GM12875 (cell line): ENCODE results near the gene C1GALT1.

ENCODE experiments used
- H3K4me3 ChIP-seq: one replicate; pipeline ENCODE4 v1.5.1; 2011; ENCODE audit warnings: low read depth, low read length, control low read depth
- TF ChIP-seq, protein P1 (sequence below): IDR thresholded peaks from 2 replicates; pipeline ENCODE4 v1.5.1; 2011; ENCODE audit warnings: low read depth, mild to moderate bottlenecking, control low read depth, inconsistent platforms, low read length, moderate library complexity, borderline replicate concordance; ENCODE audit not compliant: insufficient read depth

Gene C1GALT1

GRCh38 chr7:7157177-7157886, 25.0 kb upstream of the C1GALT1 start:
- H3K4me3 ChIP-seq: no peak overlapping the region
- TF ChIP-seq, protein P1, sequence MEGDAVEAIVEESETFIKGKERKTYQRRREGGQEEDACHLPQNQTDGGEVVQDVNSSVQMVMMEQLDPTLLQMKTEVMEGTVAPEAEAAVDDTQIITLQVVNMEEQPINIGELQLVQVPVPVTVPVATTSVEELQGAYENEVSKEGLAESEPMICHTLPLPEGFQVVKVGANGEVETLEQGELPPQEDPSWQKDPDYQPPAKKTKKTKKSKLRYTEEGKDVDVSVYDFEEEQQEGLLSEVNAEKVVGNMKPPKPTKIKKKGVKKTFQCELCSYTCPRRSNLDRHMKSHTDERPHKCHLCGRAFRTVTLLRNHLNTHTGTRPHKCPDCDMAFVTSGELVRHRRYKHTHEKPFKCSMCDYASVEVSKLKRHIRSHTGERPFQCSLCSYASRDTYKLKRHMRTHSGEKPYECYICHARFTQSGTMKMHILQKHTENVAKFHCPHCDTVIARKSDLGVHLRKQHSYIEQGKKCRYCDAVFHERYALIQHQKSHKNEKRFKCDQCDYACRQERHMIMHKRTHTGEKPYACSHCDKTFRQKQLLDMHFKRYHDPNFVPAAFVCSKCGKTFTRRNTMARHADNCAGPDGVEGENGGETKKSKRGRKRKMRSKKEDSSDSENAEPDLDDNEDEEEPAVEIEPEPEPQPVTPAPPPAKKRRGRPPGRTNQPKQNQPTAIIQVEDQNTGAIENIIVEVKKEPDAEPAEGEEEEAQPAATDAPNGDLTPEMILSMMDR: no peak

DNA sequence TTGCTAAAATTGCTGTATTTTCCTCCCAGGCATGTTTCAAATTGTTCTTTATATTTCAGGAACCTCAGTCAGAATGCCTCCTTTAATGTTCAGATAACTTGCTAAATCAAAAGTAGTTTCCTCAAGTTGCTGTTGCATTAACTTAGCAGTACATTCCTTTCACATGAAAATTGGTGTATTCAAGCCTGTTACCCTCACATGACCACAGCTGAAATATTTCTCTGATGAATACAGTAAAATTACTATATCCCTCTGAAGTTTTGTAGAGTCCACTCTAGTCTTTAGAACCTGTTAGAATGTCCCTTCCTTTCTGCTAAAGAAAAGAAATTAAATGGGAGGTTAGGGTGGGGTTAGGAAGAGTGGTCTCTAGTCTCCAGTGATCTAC, 24.5 kb upstream of the C1GALT1 start:
- no peak overlapping the region for H3K4me3 ChIP-seq
- TF ChIP-seq, protein P1: no peak

DNA sequence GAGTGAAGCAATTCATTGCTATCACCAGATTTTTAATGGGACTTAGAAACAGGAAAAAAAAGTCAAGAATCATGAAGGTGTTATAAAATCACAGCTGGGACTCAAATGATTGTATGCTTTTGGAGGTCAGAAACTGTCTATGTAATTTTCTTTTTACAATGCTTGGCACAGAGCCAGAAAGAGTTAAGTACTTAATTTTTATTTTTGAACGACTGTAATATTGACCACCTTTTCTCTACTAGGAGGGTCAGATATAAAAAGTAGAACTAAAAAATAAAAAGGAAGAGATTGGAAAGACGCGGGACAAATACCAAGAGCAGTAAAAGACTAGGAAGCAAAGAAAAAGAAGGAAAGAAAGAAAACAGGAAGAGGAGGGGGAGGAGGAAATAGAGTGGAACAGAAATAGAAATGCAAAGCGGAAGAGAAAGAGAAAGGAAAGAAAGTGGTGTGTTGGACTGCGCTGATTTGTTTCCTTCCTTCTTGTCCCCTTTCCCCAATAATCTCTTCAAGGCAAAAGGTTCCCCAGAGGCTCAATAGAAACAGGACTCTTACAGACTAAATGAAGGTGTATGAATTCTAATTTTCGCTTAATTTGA, 23.2 kb upstream of the C1GALT1 start:
- no peak overlapping the region for H3K4me3 ChIP-seq
- TF ChIP-seq, protein P1: no peak

- H3K4me3 ChIP-seq: no peak overlapping the region
- TF ChIP-seq, protein P1: no peak
Measured at GRCh38 chr7:7164591-7164990, 17.8 kb upstream of the C1GALT1 start.

GRCh38 chr7:7165372-7165771, 17.0 kb upstream of the C1GALT1 start:
- no peak overlapping the region for H3K4me3 ChIP-seq
- TF ChIP-seq, protein P1: no peak

DNA sequence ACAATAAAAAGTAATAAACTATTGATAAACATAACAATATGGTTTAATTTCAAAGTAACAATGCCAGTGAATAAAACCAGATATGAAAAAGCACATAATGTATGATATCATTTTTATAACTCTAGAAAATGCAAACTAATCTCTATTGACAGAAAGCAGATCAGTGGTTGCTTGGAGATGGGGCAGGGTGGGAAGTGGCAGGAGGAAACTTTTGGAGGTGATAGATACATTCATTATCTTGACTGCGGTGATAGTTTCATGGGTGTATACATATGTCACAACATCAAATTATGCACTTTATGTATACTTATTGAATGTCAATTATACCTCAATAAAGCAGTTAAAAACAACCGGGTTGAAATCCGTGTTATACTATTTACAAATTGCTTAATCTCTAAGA, 16.0 kb upstream of the C1GALT1 start:
- TF ChIP-seq, protein P1: no peak
- no peak overlapping the region for H3K4me3 ChIP-seq

GRCh38 chr7:7169296-7169695, 13.0 kb upstream of the C1GALT1 start:
- TF ChIP-seq, protein P1: no peak
- H3K4me3 ChIP-seq: no peak overlapping the region
